SK-N-SH (cell line): ENCODE results near the gene FLOT1. TPM values are rescaled to one million over a fixed set of nuclear protein-coding genes. Genes with fewer than 3 reads are reported as not detected.

Source experiments
- CTCF ChIA-PET: fragments of 300-600, 350-600 bp; formaldehyde crosslinking; extraction: SDS; loops from one replicate; lab custom pipeline; 2021; lab: Yijun Ruan, JAX
- POLR2A ChIA-PET: fragments of 350-600 bp; sonication (Branson Sonifier 250); formaldehyde crosslinking; extraction: SDS; loops from one replicate; lab custom pipeline; 2020; ENCODE audit warnings: antibody characterized with exemption, inconsistent platforms; lab: Yijun Ruan, JAX
- DNase-seq: peaks from one replicate; pipeline ENCODE4 v3.0.0; 2012
- H2AFZ ChIP-seq: fragments of 200-600 bp; sonication (generic); 2 replicates; pipeline ENCODE4 v1.8.1; 2016; ENCODE audit warnings: antibody characterized with exemption, mild to moderate bottlenecking, low read depth
- H3F3A ChIP-seq: fragments of 200-600 bp; sonication (generic); replicated peaks from 2 replicates; pipeline ENCODE3; 2016; ENCODE audit warnings: antibody characterized with exemption, mild to moderate bottlenecking; ENCODE audit not compliant: insufficient read depth
- H3K27ac ChIP-seq, 2 experiments: fragments of 200-500 bp in 1 of 2; fragments of 200-600 bp in 1 of 2; sonication (Bioruptor generic) in 1 of 2; sonication (generic), shearing (Covaris generic) in 1 of 2; 2 replicates each; pipeline versions ENCODE4 v1.5.1 to v1.6.1; 2014 to 2016; ENCODE audit warnings: low read depth in 2 of 2, inconsistent platforms in 1 of 2, low read length in 1 of 2, mild to moderate bottlenecking in 1 of 2, mixed read lengths in 1 of 2
- H3K27me3 ChIP-seq: fragments of 200-600 bp; sonication (generic), shearing (Covaris generic); 2 replicates; pipeline ENCODE4 v1.6.1; 2016; ENCODE audit warnings: mixed run types; ENCODE audit not compliant: insufficient read depth
- H3K36me3 ChIP-seq, 2 experiments: fragments of 200-500 bp in 1 of 2; fragments of 200-600 bp in 1 of 2; sonication (Bioruptor generic) in 1 of 2; sonication (generic) in 1 of 2; replicated peaks in 1 of 2; 2 replicates each; pipeline versions ENCODE3 to v1.5.1; 2014 to 2016; ENCODE audit warnings: low read length in 1 of 2, mild to moderate bottlenecking in 1 of 2; ENCODE audit not compliant: insufficient read depth in 2 of 2, control insufficient read depth in 1 of 2
- H3K4me1 ChIP-seq, 2 experiments: fragments of 200-500 bp in 1 of 2; fragments of 200-600 bp in 1 of 2; sonication (Bioruptor generic) in 1 of 2; sonication (generic), shearing (Covaris generic) in 1 of 2; 2 replicates each; pipeline versions ENCODE4 v1.5.1 to v1.6.1; 2014 to 2016; ENCODE audit warnings: low read depth in 1 of 2, low read length in 1 of 2, mixed run types in 1 of 2; ENCODE audit not compliant: insufficient read depth in 2 of 2, control insufficient read depth in 1 of 2
- H3K4me2 ChIP-seq: fragments of 200-600 bp; sonication (generic), shearing (Covaris generic); 2 replicates; pipeline ENCODE4 v1.6.1; 2017; ENCODE audit warnings: mixed run types
- H3K4me3 ChIP-seq, 2 experiments: fragments of 200-500 bp in 1 of 2; fragments of 200-600 bp in 1 of 2; sonication (Bioruptor generic) in 1 of 2; sonication (generic), shearing (Covaris generic) in 1 of 2; 2 replicates each; pipeline versions ENCODE4 v1.5.1 to v1.8.1; 2014 to 2016; ENCODE audit warnings: low read depth in 2 of 2, inconsistent platforms in 1 of 2, low read length in 1 of 2, mild to moderate bottlenecking in 1 of 2, mixed read lengths in 1 of 2, moderate library complexity in 1 of 2
- H3K79me2 ChIP-seq: fragments of 200-600 bp; sonication (generic); 2 replicates; pipeline ENCODE4 v1.8.1; 2017; ENCODE audit warnings: mild to moderate bottlenecking; ENCODE audit not compliant: insufficient read depth
- H3K9ac ChIP-seq: fragments of 200-600 bp; sonication (generic); 2 replicates; pipeline ENCODE4 v1.6.1; 2017; ENCODE audit warnings: mixed run types
- H3K9me2 ChIP-seq: fragments of 200-600 bp; sonication (generic); 2 replicates; pipeline ENCODE4 v1.6.1; 2017; ENCODE audit warnings: mixed run types
- H3K9me3 ChIP-seq: fragments of 200-600 bp; sonication (generic); 2 replicates; pipeline ENCODE4 v1.6.1; 2017; ENCODE audit warnings: mixed run types, mild to moderate bottlenecking, moderate library complexity
- H4K20me1 ChIP-seq: fragments of 200-600 bp; sonication (generic); 2 replicates; pipeline ENCODE4 v1.6.1; 2017; ENCODE audit warnings: mild to moderate bottlenecking, mixed run types; ENCODE audit not compliant: insufficient read depth
- FOXJ3 ChIP-seq: sonication (generic); formaldehyde crosslinking; IDR thresholded peaks from 2 replicates; pipeline ENCODE4 v1.5.1; 2020; ENCODE audit warnings: mild to moderate bottlenecking, missing genetic modification reagents
- FOXM1 ChIP-seq: IDR thresholded peaks from 2 replicates; pipeline ENCODE4 v1.4.0; 2012; ENCODE audit warnings: low read depth, mild to moderate bottlenecking
- GABPA ChIP-seq: IDR thresholded peaks from 2 replicates; pipeline ENCODE4 v1.4.0; 2012; ENCODE audit warnings: low read depth, mild to moderate bottlenecking
- MAX ChIP-seq: IDR thresholded peaks from 2 replicates; pipeline ENCODE4 v1.4.0; 2012; ENCODE audit warnings: low read depth
- MXI1 ChIP-seq: IDR thresholded peaks from 2 replicates; pipeline ENCODE4 v1.6.1; 2012; ENCODE audit warnings: mild to moderate bottlenecking, low read depth, low read length, improper control_type of control experiment
- PBX3 ChIP-seq: IDR thresholded peaks from 2 replicates; pipeline ENCODE4; 2012
- POLR2AphosphoS5 ChIP-seq: IDR thresholded peaks from 2 replicates; pipeline ENCODE4 v1.6.1; 2012; ENCODE audit warnings: low read depth, low read length
- RAD21 ChIP-seq: IDR thresholded peaks from 2 replicates; pipeline ENCODE4 v1.6.1; 2012; ENCODE audit warnings: mild to moderate bottlenecking, low read length
- RCOR1 ChIP-seq: fragments of 150-350 bp; IDR thresholded peaks from 2 replicates; pipeline ENCODE4 v1.6.1; 2017; ENCODE audit warnings: antibody characterized with exemption, low read length
- RXRA ChIP-seq: IDR thresholded peaks from 2 replicates; pipeline ENCODE4 v1.4.0; 2012; ENCODE audit warnings: low read depth, mild to moderate bottlenecking, borderline replicate concordance
- SMC3 ChIP-seq: IDR thresholded peaks from 2 replicates; pipeline ENCODE4 v1.6.1; 2012; ENCODE audit warnings: low read depth, low read length, improper control_type of control experiment
- TAF1 ChIP-seq: IDR thresholded peaks from 2 replicates; pipeline ENCODE4 v1.6.1; 2012; ENCODE audit warnings: low read depth, mild to moderate bottlenecking, low read length, moderate library complexity, borderline replicate concordance
- TCF12 ChIP-seq: IDR thresholded peaks from 2 replicates; pipeline ENCODE4 v1.4.0; 2012
- TEAD4 ChIP-seq: IDR thresholded peaks from 2 replicates; pipeline ENCODE4 v1.4.0; 2012; ENCODE audit warnings: mild to moderate bottlenecking, borderline replicate concordance; ENCODE audit not compliant: insufficient read depth
- USF1 ChIP-seq: IDR thresholded peaks from 2 replicates; pipeline ENCODE4 v1.4.0; 2012; ENCODE audit warnings: low read depth, borderline replicate concordance
- YY1 ChIP-seq: IDR thresholded peaks from 2 replicates; pipeline ENCODE4 v1.4.0; 2012; ENCODE audit warnings: low read depth, mild to moderate bottlenecking
- WGBS: methylation state at CpG from one replicate; pipeline ENCODE4 v1.1.6; 2017; ENCODE audit warnings: low lambda C conversion rate; 5-methylcytosine and 5-hydroxymethylcytosine counted together
- polyA plus RNA-seq, 3 experiments: library from polyadenylated mRNA; depleted of rRNA; stranded (reverse); fragments of >200 nt; gene quantifications; 2 replicates each; pipeline ENCODE4 v1.2.3, GENCODE V29; 2012
- TF ChIP-seq, protein P1 (sequence below): IDR thresholded peaks from 2 replicates; pipeline ENCODE4 v1.6.1; 2012; ENCODE audit warnings: mild to moderate bottlenecking, low read depth, low read length, moderate library complexity

Gene FLOT1
- polyA plus RNA-seq, 1 of the 3 experiments (the other 2 are of a cell fraction), result 462 TPM

- peak; percentile 61 for TF ChIP-seq PBX3
- TF ChIP-seq TCF12, result peak; percentile 18; the same call in 1 of the 2 replicates
- TF ChIP-seq MXI1, result peak; percentile 47; the same call in 1 of the 2 replicates
- TF ChIP-seq USF1, result no peak
- TF ChIP-seq MAX, result peak; percentile 25; the same call in 1 of the 2 replicates
- TF ChIP-seq TAF1, result 0 out of 2 replicates have a peak, but pooled peaks have one; percentile 47
- TF ChIP-seq, protein P1, sequence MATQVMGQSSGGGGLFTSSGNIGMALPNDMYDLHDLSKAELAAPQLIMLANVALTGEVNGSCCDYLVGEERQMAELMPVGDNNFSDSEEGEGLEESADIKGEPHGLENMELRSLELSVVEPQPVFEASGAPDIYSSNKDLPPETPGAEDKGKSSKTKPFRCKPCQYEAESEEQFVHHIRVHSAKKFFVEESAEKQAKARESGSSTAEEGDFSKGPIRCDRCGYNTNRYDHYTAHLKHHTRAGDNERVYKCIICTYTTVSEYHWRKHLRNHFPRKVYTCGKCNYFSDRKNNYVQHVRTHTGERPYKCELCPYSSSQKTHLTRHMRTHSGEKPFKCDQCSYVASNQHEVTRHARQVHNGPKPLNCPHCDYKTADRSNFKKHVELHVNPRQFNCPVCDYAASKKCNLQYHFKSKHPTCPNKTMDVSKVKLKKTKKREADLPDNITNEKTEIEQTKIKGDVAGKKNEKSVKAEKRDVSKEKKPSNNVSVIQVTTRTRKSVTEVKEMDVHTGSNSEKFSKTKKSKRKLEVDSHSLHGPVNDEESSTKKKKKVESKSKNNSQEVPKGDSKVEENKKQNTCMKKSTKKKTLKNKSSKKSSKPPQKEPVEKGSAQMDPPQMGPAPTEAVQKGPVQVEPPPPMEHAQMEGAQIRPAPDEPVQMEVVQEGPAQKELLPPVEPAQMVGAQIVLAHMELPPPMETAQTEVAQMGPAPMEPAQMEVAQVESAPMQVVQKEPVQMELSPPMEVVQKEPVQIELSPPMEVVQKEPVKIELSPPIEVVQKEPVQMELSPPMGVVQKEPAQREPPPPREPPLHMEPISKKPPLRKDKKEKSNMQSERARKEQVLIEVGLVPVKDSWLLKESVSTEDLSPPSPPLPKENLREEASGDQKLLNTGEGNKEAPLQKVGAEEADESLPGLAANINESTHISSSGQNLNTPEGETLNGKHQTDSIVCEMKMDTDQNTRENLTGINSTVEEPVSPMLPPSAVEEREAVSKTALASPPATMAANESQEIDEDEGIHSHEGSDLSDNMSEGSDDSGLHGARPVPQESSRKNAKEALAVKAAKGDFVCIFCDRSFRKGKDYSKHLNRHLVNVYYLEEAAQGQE, result peak; percentile 28; the same call in 1 of the 2 replicates
Observed at GRCh38 chr6:30742316-30743098, at the start of gene FLOT1 (continued).

- Histone ChIP-seq H4K20me1 (no peaks in the 10 kb centered on the region), H3K9me2 (no peaks in the 10 kb centered on the region), H3K79me2 (no peaks in the 10 kb centered on the region), H3K4me1 (peaks cover 4 to 8% of the 10 kb centered on the region in 2 experiments; a peak in 1 of 4 replicates), H3K27me3 (no peaks in the 10 kb centered on the region), H3K36me3 (no peaks in the 10 kb centered on the region), H3K27ac (no peak overlapping the region; a peak in 1 of 4 replicates), H3K4me2 (no peak overlapping the region), H2AFZ (no peak overlapping the region), H3K4me3 (no peak overlapping the region), H3K9ac (no peak overlapping the region), H3F3A (no peaks in the 10 kb centered on the region), H3K9me3 (no peaks in the 10 kb centered on the region)
- DNase-seq, result no peak
- CTCF ChIA-PET, result interaction anchor here (0.7 to 1.3 kb wide), 6 partner anchors 38 to 296 kb away, joined by 3 to 4 read pairs (median 3); no protein-coding TSS in a partner anchor
- WGBS, result 97% methylated on average over 4 of the region's 4 CpGs
- POLR2A ChIA-PET, result interaction anchor here (1.6 kb wide), 1 partner anchor 65 kb away, joined by 3 read pairs; no protein-coding TSS in a partner anchor
- TF ChIP-seq, protein P1, result no peak
- TF ChIP-seq FOXM1 (no peak), YY1 (no peak), USF1 (no peak), RXRA (no peak), FOXJ3 (no peak), MXI1 (no peak), TEAD4 (no peak), SMC3 (no peak), POLR2AphosphoS5 (no peak), MAX (no peak), RAD21 (no peak), RCOR1 (no peak), TCF12 (no peak), GABPA (no peak)
Observed at GRCh38 chr6:30790724-30791383, 48.4 kb upstream of the FLOT1 start.
